Peyer's patch (tissue), 4 donors: Measurements from ENCODE around the gene FAM24B. TPM values are rescaled to one million over a fixed set of nuclear protein-coding genes. Genes with fewer than 3 reads are reported as not detected.
"Not testable (repeated sequence)": the region's sequence is repeated elsewhere in the genome, so short reads cannot be mapped to it uniquely, and the experiment has no call there.

Experiments used
- DNase-seq, 3 donors: peaks; one replicate each; pipeline ENCODE4 v3.0.0-alpha.2; 2017 to 2019
- H3K27ac ChIP-seq, 4 donors: fragments of 200-600 bp; sonication (generic); one replicate each; pipeline ENCODE4 v1.5.1; 2016 to 2019
- H3K27me3 ChIP-seq, 2 donors: fragments of 200-600 bp; sonication (generic); one replicate each; pipeline ENCODE4 v1.5.1; 2019
- H3K36me3 ChIP-seq, 3 donors: fragments of 200-600 bp; sonication (generic); one replicate each; pipeline ENCODE4 v1.5.1; 2016 to 2019
- H3K4me1 ChIP-seq, 4 donors: fragments of 200-600 bp; sonication (generic); one replicate each; pipeline ENCODE4 v1.5.1; 2016 to 2019
- H3K4me3 ChIP-seq, 4 donors: fragments of 200-600 bp; sonication (generic); 1 replicate in 3 of 4; 2 replicates in 1 of 4; pipeline ENCODE4 v1.5.1; 2016 to 2019; ENCODE audit warnings: mild to moderate bottlenecking in 1 of 4
- H3K9me3 ChIP-seq, 4 donors: fragments of 200-600 bp; sonication (generic); one replicate each; pipeline ENCODE4 v1.5.1; 2016 to 2019; ENCODE audit warnings: mild to moderate bottlenecking in 1 of 4
- POLR2A ChIP-seq, 2 donors: fragments of 450-650 bp; IDR thresholded peaks; one replicate each; pipeline ENCODE4 v1.5.1; 2017; ENCODE audit warnings: antibody characterized with exemption in 2 of 2, mild to moderate bottlenecking in 2 of 2, moderate library complexity in 2 of 2
- total RNA-seq, 4 donors: library from RNA; depleted of rRNA; stranded (reverse); fragments of >200 nt; gene quantifications; one replicate each; pipeline ENCODE4 v1.1.0, GENCODE V29; 2016
- TF ChIP-seq, protein P1 (sequence below), 6 experiments: fragments of 450-650 bp in 4 of 6; fragments of 200-600 bp in 2 of 6; sonication (generic) in 1 of 6; IDR thresholded peaks; one replicate each; pipeline ENCODE4 v1.5.1; 2017 to 2019; ENCODE audit warnings: antibody characterized with exemption in 6 of 6, mild to moderate bottlenecking in 3 of 6, moderate library complexity in 1 of 6

Gene FAM24B
- total RNA-seq, 4 donors from 2014 or later = 3.7 to 6.0 (median 4.9) TPM

GRCh38 chr10:122876467-122876855 lies 2.9 kb downstream of the FAM24B start:
- H3K27ac ChIP-seq = no peak overlapping the region
- no peaks in the 10 kb centered on the region for H3K27me3 ChIP-seq
- H3K36me3 ChIP-seq = no peaks in the 10 kb centered on the region
- TF ChIP-seq, protein P1, sequence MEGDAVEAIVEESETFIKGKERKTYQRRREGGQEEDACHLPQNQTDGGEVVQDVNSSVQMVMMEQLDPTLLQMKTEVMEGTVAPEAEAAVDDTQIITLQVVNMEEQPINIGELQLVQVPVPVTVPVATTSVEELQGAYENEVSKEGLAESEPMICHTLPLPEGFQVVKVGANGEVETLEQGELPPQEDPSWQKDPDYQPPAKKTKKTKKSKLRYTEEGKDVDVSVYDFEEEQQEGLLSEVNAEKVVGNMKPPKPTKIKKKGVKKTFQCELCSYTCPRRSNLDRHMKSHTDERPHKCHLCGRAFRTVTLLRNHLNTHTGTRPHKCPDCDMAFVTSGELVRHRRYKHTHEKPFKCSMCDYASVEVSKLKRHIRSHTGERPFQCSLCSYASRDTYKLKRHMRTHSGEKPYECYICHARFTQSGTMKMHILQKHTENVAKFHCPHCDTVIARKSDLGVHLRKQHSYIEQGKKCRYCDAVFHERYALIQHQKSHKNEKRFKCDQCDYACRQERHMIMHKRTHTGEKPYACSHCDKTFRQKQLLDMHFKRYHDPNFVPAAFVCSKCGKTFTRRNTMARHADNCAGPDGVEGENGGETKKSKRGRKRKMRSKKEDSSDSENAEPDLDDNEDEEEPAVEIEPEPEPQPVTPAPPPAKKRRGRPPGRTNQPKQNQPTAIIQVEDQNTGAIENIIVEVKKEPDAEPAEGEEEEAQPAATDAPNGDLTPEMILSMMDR (IDR thresholded peaks at IDR 0.05) = no peak
- no peak for TF ChIP-seq POLR2A (IDR thresholded peaks at IDR 0.05)
- no peak for DNase-seq
- H3K9me3 ChIP-seq = no peaks in the 10 kb centered on the region
- H3K4me3 ChIP-seq = no peak overlapping the region
- peaks cover 0 to 13% (median 0%) of the 10 kb centered on the region in 4 donors for H3K4me1 ChIP-seq

DNA sequence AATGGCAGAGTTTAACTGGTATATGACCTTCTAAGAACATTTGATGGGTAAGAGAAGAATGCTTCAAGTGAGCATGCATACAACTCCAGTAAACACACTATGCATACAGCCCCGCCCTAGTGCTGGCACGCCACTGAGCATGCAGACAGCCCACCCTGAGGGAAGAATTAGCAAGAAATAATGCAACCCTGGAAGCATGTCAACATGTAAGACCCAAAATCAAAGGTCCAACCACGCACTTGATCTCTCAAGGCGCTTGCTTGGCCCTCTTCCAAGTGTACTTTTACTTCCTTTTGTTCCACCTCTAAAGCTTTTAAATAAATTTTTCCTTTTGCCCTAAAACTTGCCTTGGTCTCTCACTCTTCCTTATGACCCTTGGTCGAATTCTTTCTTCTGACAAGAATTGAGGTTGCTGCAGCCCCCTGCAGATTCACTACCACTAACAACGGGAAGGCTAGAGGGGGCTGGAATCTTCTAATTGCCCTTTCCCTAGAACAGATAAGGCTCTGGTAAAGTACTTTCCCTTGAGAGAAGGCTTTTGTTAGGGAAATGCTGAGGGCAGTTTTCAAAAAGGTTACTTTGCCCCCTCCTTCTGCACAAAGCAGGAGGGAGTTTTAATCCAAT lies 3.4 kb downstream of the FAM24B start:
- no peaks in the 10 kb centered on the region for H3K27me3 ChIP-seq
- no peaks in the 10 kb centered on the region for H3K36me3 ChIP-seq
- no peak overlapping the region for H3K4me3 ChIP-seq
- TF ChIP-seq, protein P1 (IDR thresholded peaks at IDR 0.05) = no peak
- no peak for TF ChIP-seq POLR2A (IDR thresholded peaks at IDR 0.05)
- H3K9me3 ChIP-seq = no peaks in the 10 kb centered on the region
- no peak for DNase-seq
- H3K4me1 ChIP-seq = peaks cover 0 to 13% (median 0%) of the 10 kb centered on the region in 4 donors
- no peak overlapping the region for H3K27ac ChIP-seq

DNA sequence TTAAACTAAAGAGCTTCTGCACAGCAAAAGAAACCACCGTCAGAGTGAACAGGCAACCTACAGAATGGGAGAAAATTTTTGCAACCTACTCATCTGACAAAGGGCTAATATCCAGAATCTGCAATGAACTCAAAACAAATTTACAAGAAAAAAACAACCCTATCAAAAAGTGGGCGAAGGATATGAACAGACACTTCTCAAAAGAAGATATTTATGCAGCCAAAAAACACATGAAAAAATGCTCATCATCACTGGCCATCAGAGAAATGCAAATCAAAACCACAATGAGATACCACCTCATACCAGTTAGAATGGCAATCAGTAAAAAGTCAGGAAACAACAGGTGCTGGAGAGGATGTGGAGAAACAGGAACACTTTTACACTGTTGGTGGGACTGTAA lies 7.4 kb downstream of the FAM24B start:
- not testable (repeated sequence) for DNase-seq

DNA sequence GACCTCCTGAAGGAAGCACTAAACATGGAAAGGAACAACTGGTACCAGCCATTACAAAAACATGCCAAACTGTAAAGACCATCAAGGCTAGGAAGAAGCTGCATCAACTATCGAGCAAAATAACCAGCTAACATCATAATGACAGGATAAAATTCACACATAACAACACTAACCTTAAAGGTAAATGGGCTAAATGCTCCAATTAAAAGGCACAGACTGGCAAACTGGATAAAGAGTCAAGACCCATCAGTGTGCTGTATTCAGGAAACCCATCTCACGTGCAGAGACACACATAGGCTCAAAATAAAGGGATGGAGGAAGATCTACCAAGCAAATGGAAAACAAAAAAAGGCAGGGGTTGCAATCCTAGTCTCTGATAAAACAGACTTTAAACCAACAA lies 10.6 kb downstream of the FAM24B start:
- H3K4me1 ChIP-seq, H3K27ac ChIP-seq, H3K4me3 ChIP-seq, H3K36me3 ChIP-seq, H3K9me3 ChIP-seq, H3K27me3 ChIP-seq, DNase-seq: not testable (repeated sequence)

More for the DNA sequence above, 7.4 kb downstream of the FAM24B start:
- H3K36me3 ChIP-seq, H3K4me1 ChIP-seq, H3K4me3 ChIP-seq, H3K9me3 ChIP-seq, H3K27me3 ChIP-seq, H3K27ac ChIP-seq: not testable (repeated sequence)

DNA sequence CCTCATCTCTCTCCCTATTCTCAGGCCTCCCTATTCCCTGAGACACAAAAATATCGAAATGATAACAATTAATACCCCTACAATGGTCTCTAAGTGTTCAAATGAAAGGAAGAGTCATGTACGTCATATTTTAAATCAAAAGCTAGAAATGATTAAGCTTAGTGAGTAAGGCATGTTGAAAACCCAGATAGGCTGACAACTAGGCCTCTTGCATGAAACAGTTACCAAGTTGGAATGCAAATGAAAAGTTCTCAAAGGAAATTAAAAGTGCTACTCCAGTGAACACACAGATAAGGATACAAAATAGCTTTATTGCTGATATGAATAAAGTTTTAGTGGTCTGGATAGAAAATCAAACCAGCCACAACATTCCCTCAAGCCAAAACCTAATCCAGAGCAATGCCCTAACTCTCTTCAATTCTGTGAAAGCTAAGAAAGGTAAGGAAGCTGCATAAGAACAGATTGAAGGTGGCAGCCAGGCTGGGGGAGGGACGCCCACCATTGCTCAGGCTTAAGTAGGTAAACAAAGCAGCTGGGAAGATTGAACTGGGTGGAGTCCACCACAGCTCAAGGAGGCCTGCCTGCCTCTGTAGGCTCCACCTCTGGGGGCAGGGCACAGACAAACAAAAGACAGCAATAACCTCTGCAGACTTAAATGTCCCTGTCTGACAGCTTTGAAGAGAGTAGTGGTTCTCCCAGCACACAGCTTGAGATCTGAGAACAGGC lies 12.5 kb downstream of the FAM24B start:
- not testable (repeated sequence) for H3K4me3 ChIP-seq, H3K27ac ChIP-seq, H3K4me1 ChIP-seq, H3K27me3 ChIP-seq, H3K9me3 ChIP-seq, H3K36me3 ChIP-seq, DNase-seq

DNA sequence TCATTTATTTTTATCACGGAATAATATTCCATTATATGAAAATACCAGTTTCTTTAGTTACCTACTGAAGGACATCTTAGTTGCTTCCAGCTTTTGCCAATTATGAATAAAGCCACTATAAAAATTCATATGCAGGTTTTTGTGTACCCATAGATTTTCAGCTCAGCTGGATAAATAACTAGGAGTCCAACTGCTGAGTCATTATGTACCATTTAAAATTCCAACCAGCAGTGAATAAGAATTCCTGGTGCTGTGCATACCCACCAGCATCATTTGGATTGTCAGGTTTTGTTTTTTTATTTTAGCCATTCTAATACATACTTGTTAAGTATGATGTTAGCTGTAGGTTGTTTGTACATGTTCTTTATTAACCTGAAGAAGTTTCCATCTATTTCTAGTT lies 14.5 kb downstream of the FAM24B start:
- H3K27ac ChIP-seq = no peak overlapping the region
- DNase-seq = no peak
- no peaks in the 10 kb centered on the region for H3K36me3 ChIP-seq
- no peaks in the 10 kb centered on the region for H3K27me3 ChIP-seq
- no peak for TF ChIP-seq POLR2A (IDR thresholded peaks at IDR 0.05)
- TF ChIP-seq, protein P1 (IDR thresholded peaks at IDR 0.05) = no peak
- H3K9me3 ChIP-seq = no peaks in the 10 kb centered on the region
- H3K4me1 ChIP-seq = no peaks in the 10 kb centered on the region
- no peak overlapping the region for H3K4me3 ChIP-seq

DNA sequence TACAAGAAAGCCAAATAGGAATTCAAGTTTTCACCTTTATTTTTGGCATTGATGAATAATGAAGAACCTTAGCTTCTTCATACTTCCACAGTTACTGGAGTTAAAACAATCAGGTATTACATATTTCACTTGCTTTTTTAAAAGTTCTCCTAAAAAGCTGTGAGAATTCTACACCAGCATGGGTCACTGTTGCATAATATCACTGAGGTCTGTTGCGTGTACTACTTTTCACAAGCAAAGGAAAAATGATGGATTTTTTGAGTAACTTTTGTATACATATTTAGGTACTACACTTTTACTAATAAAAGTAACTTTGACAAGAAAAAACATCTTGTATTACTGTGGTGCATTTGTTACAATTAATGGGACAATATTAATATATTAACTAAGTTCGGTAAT lies 15.2 kb downstream of the FAM24B start:
- no peak for DNase-seq
- Histone ChIP-seq H3K4me3 (no peak overlapping the region), H3K9me3 (no peaks in the 10 kb centered on the region), H3K27ac (no peak overlapping the region), H3K36me3 (no peaks in the 10 kb centered on the region), H3K4me1 (no peaks in the 10 kb centered on the region), H3K27me3 (no peaks in the 10 kb centered on the region)
- TF ChIP-seq POLR2A (IDR thresholded peaks at IDR 0.05) = no peak
- TF ChIP-seq, protein P1 (IDR thresholded peaks at IDR 0.05) = no peak
